ENCODE data around the gene TBCEL.
"Not testable (repeated sequence)": the region's sequence is repeated elsewhere in the genome, so short reads cannot be mapped to it uniquely, and the experiment has no call there.

Gene TBCEL

DNA sequence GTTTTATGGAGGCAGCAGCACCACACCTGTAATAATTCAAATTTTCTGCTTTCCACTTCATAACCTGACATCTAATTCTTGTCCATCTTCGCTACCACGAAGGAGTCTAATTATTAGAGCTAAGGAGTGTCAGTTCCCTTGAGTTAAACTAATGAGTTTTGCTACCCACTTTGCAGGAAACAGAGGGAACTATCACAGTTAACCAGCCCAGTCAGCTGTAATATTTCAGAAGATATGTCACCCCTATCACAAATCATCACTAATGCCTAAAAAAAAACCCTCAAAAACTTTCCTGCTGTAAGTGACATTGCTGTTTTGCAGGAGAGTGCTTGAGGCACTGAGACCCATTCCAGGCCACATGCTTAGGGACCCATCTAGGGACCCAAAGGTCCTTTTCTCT lies 85.6 kb downstream of the TBCEL start:
- no peak for DNase-seq

DNA sequence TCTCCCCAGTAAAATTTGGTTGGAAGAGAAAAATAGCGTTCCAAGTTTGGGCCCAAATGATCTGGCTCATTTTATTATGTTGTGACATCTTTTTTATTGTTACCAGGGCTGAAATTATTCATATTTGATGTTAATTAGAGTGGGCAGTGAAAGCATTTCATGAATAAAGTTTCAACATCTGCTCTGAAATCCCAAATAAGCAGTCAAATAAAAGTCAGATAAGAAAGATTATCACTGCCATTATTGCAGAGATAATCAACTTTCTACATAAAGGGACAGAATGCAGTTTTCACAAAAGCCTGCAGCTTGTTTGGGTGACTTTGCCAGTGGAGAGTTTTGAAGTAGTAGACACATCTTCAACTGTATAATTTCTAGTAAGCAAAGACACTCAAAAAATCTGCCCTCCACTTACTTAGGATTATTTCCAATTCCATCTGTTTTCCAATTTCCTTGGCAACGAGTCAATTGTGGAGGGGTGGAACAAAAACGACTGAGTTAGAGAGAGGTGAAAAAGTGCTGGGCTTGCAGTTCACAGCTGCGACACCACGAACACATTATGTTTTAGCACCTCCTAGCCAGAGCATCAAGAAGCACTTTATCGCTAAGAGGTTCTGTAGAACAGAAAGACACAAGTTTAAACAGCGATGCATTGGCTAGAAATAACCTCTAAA lies 86.1 kb downstream of the TBCEL start:
- DNase-seq: no peak

DNA sequence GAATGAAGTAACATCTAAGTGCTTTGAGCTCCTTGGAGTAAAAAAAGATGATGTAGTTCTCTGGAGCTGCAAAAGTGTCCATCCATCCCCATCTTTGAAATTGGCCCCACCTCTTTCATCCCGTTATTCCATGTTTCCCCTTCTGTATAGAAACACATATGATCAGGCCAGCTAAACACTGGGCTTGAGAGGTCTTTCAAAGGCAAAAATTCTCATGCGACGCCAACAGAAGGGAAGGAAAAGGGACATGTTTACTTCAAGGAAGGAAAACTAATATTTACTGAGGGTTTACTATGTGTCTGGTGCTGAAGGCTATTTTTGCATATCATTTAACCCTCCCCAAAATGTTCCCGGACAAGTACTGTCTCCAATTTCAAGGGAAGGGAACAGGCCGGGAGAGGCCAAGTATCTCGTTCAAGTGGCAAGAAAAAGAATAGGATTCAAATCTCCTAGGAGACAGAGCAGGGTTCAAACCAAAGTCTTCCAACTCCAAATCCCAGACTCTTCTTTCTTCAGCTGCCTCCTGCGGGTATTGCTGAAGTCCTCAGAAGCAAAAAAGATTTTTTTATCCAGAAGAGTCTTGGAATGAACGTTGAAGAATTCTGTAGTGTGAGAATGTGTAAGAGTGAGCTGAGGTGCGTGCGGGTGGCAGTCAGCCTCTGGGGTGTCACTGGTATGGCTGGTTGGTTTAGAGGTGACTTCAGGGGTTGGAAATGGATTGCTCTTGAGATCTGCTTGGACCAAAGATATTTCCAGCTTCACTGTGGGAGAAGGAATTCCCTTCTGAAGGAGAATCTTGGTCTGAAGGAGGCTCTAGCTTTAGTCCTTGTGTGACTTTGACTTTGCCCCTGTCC lies 87.2 kb downstream of the TBCEL start:
- no peak for DNase-seq

DNA sequence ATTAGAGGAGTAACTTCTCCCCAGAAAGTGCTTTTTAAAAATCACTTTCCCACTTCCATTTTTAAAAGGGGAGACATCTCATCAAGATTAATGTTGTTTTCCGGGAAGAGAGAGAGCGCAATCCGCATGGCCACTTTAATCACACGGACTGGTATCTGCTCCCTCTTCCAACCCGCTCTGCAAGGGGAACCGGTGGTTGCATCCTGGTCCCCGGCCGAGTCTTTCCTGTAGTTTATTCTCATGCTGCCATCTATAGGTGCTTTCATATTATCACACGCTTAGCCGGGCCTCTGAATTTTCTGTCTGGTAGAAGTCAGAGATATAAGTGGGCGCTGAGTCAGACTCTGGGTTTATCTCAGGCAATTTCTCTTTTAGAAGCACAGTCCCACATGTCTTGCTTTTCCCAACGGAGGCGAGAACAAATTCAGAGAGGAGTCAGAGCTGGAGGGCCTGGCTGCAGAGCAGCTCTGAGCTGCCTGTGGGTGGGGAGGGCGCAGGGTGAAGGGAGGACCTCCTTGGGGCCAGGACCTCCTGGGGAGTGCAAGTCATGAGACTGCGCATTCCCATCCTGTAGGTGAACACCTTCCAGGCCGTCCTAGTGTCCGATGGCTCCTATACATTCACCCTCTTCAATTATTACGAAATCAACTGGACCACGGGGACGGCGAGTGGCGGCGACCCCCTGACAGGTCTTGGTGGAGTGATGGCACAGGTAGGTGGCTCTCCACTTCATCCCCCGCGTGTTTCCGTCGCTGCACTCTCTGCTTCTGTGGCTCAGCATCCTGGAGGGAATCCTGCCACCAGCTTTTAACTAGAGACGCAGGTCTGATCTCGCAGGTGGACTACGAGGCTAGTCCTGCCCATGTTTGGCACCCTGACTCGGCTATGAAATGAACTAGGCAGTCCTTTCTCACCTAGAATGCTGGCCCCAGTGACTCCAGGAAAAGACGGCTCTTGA lies 88.9 kb downstream of the TBCEL start:
- no peak for DNase-seq

DNA sequence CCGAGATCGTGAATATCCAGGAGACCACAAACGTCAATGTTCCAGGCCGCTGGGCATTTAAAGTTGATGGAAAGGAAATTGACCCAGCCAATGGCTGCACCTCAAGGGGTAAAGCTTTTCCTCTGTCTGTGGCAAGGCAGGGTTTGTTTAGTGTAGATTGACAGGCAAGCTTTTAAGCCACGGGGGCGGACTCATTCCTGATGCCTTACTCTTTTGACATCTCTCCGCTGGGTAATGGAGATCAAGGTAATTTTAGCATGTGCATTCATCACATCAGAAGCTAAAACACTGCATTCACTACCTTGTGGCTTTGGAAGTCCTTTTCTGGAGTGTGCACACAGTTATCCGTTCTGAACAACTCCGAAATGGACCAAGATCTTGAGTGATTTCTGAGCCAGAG lies 89.7 kb downstream of the TBCEL start:
- DNase-seq: no peak

DNA sequence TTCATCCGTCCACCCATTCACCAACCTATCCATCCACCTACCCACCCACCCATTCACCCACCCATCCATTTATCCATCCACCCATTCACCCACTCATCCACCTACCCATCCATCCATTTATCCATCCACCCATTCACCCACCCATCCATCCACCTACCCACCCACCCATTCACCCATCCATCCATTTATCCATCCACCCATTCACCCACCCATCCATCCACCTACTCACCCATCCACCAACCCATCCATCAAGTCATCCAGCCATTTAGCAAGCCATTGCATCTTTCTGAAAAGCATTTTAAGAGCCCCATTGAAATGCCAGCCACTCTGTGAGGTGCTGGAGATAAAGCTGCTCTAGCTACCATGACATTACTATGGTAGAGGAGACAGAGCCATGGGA lies 91.1 kb downstream of the TBCEL start:
- DNase-seq: not testable (repeated sequence)

DNA sequence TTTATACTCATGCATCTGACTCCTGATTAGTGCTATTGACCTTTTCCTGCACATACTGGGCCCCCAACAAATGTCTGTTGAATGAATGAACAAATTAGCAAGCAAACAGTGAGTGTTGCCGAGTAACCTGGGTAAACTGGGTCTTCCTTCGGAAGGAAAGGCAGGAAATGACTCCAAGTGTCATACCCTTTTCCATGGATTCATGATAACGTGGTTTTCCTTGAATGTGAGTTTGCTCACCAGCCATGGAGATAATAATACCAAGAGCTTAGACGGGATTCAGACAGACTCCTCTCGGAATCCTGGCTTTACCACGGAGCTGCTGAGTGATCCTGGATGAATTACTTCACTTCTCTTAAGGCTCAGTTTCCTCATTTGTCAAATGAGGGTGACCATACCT lies 93.9 kb downstream of the TBCEL start:
- DNase-seq: no peak

DNA sequence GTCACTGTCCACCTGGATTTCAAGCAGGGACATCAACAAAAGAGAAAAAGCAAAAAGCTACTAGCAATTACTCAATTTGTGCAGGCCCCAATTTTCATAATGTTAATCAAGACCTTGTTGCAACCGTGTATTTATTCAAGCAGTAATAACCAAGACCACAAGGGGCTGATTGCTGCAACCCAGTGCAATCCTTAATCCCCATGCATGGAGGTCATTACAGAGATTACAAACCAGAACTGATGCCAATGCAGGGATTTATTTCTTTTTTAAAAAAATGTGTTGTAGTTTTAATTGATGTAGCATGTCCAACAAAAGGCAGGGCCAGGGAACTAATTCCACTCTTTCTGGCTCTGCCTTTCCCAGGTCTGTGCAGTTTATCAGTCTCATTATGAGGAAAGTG lies 95.5 kb downstream of the TBCEL start:
- no peak for DNase-seq

DNA sequence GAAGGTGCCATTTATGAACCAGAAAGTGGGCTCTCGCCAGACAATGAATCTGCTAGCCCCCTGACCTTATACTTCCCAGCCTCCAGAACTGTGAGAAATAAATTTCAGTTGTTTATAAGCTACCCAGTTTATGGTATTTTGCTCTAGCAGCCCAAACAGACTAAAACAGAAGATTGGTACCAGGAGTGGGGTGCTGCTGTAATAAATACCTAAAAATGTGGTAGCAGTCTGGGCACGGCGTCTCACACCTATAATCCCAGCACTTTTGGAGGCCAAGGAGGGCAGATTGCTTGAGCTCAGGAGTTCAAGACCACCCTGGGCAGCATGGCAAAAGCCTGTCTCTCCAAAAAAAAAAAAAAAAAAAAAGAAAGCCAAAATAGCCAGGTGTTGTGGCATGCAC lies 98.4 kb downstream of the TBCEL start:
- no peak for DNase-seq

DNA sequence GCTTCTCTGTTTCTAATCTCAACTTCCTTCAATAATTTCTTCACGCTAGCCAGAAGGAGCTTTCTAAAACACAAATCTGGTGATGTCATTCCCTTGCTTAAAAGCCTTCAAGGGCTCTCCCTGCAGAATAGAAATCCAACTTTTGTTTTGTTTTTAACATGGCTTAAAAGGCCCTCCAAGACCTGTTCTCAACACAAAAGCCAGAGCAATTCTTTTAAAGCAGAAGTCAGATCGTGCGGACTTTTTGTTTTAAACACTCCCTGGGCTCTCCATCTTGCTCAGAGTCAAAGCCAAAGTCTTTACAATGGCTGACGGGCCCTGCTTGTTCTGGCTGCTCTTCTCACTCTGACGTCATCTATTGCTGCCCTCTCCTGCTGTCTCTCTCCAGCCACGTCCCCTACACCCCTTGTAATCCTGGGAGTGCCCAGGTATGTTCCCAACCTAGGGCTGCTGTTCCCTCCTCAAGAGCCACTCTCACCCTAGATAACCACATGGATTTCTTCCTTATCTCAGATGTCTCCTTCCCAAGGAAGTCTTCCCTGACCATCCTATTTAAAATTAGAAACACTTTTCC lies 99.7 kb downstream of the TBCEL start:
- no peak for DNase-seq

DNA sequence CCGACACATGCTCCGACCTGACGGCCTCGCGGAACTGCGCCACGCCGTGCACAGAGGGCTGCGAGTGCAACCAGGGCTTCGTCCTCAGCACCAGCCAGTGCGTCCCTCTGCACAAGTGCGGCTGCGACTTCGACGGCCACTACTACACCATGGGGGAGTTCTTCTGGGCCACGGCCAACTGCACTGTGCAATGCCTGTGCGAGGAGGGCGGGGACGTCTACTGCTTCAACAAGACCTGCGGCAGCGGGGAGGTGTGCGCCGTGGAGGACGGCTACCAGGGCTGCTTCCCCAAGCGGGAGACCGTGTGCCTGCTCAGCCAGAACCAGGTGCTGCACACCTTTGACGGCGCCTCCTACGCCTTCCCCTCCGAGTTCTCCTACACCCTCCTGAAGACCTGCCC lies 103.9 kb downstream of the TBCEL start:
- no peak for DNase-seq

DNA sequence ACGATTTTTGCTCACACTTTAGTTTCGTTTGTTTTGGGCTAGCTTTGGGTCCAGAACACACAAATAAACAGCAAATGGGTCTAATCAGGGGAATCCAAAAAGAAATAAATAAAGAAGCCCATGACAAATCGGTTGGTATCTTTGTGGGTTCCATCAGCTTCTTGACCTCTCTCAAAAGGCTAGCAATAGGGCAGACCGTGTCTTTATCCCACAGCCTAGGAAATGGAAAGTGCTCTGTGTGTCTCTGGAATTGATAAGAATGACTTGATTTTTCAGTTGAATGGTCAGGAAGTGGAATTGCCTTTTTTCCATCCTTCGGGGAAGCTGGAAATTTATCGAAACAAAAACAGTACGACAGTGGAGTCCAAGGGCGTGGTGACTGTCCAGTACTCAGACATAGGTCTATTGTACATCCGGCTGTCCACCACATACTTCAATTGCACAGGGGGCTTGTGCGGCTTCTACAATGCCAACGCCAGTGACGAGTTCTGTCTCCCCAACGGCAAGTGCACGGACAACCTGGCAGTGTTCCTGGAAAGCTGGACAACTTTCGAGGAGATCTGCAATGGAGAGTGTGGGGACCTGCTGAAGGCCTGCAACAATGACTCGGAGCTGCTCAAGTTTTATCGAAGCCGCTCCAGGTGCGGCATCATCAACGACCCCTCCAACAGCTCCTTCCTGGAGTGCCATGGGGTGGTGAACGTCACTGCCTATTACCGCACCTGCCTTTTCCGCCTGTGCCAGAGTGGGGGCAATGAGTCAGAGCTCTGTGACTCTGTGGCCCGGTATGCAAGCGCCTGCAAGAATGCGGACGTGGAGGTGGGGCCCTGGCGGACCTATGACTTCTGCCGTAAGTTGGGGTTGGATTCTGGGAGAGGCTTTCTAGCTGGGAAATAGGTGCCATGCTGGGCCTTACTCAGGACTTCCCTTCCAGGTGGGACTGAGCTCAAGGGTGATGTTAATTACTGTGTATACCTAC lies 105.7 kb downstream of the TBCEL start:
- DNase-seq: no peak

DNA sequence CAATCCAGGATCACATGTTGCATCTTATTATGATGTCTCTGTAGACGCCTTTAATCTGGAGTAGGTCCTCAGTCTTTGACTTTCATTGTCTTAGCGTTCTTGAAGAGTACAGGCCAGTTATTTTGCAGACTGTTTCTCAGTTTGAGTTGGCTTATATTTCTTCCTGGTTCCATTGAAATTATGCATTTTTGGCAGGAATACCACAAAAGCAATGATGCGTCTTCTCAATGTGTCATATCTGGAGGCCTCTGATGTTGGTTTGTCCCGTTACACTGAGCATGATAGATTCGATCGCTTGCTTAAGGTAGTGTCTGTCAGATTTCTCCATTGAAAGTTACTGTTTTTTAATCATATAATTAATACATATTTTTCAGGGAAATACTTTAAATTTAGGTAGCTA lies 107.8 kb downstream of the TBCEL start:
- DNase-seq: no peak

DNA sequence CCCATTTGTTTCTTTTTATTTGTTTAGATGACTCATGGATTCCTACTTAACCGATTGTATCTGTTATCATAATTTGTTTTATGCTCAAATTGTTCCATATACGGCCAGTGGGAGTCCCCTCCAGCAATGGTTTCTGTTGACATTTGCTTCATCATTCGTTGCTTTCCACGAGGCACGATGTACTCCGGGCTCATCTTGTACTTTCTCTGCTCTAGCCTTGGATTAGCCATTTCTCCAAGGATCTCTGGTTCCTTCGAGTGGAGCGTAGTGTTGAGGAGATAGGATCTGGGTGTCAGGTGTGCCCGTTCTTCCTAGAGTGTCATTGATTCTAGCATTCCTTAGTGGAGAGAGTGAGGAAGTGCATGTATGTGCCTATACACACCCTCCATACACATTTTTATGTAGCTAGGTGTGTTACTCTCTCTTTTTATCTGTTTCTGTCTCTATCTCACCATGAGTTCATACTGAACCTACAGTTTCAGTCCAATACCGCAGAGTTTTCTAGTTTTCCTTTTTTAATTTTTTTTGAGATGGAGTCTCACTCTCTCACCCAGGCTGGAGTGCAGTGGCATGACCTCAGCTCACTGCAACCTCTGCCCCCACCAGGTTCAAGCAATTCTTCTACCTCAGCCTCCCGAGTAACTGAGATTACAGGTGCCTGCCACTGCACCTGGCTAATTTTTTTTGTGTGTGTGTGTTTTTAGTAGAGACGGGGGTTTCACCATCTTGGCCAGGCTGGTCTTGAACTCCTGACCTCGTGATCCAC lies 108.5 kb downstream of the TBCEL start:
- DNase-seq: no peak

DNA sequence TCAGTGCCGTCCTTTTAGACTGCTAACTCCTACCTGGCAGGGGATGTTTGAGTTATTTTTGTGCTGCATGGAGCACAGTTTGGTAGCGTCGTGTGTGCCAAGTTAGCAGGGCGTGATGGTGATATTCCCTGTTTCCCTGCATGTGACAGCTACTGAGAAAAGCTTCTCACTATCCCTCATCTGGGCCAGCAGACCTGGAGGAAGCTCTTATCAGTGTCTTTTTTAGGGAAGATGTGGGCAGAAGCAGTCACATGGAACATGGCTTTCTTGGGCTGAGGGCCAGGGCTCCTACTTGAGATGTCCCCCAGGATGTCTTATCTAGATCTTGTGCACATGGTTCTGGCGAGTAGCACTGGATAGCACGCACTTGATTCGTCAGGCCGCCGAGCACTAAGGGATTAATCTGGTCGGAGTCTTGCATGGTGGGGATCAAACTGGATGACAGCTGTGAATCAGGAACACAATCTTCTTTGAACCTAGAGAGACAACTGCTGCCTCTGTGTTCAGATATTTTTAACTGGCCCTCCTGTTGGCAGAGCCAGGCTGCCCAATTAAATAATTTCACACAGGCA lies 110.9 kb downstream of the TBCEL start:
- DNase-seq: no peak

DNA sequence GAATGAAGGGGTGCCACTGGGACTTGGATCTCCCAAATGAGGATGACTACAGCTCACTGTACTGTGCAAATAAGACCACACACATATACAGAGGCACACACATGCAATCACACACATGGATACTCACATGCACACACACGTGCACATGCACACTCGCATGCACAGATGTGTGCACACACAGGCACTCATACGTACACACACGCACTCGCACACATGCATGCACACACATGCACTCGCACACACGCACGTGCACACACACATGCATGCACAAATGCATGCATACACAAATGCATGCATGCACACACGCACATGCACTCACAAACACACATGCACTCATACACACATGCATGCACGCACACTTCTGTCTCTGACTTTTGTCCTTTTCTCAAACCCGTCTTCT lies 113.1 kb downstream of the TBCEL start:
- no peak for DNase-seq

DNA sequence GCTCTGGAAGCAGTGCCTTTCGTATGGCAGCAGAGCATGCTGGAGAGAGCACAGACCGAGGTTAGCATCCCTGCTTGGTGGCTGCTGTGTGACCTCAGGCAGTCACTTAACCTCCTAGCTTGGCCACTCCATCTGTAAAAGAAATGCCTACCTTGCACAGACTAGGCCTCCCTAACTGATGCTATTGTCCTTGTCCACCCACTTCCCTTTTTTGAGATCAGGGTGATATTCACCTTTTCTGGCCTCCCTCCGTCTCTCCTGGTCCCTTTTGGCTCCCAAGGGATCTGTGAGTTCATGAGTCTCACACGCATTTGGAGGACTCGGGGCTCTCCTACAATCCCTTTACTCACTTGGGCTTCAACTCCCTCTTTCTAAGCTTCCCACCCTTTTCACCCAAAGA lies 114.4 kb downstream of the TBCEL start:
- DNase-seq: no peak

DNA sequence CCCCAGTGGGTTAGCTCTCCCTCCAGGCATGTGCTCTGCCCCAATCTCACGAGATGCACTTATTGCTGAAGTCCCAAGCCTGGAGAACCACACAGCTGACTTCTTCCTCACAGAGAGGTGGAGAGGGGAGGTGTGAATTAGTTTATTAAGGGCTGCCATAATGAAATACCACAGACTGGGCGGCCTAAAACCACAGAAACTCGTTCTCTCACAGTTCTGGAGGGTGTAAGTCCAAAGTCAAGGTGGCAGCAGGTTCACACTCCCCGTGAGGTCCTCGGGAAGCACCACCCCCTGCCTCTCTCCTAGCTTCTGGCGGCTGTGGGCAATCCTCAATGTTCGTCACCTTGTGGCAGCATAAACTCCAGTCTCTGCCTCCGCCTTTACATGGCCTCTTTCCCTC lies 116.5 kb downstream of the TBCEL start:
- DNase-seq: no peak
